Endometrial microvascular endothelial cells (primary cell): ENCODE measurements around the gene SPEM2. TPM values are rescaled to one million over a fixed set of nuclear protein-coding genes. Genes with fewer than 3 reads are reported as not detected.

Experiments
- in situ Hi-C: cut with HindIII; loops from 2 replicates; pipeline ENCODE4 v1.10.0; 2017; ENCODE audit warnings: low sequenced_read_pairs, low pct_unique_long_range_greater_than_20kb; ENCODE audit errors: inconsistent ontology term
- total RNA-seq: library from RNA; depleted of rRNA; stranded (reverse); fragments of >200 nt; gene quantifications from one replicate; pipeline ENCODE4 v1.2.3, GENCODE V29; 2015; ENCODE audit errors: inconsistent ontology term

SPEM2 gene
- total RNA-seq, 1 donor from 2014 or later, result not detected

DNA sequence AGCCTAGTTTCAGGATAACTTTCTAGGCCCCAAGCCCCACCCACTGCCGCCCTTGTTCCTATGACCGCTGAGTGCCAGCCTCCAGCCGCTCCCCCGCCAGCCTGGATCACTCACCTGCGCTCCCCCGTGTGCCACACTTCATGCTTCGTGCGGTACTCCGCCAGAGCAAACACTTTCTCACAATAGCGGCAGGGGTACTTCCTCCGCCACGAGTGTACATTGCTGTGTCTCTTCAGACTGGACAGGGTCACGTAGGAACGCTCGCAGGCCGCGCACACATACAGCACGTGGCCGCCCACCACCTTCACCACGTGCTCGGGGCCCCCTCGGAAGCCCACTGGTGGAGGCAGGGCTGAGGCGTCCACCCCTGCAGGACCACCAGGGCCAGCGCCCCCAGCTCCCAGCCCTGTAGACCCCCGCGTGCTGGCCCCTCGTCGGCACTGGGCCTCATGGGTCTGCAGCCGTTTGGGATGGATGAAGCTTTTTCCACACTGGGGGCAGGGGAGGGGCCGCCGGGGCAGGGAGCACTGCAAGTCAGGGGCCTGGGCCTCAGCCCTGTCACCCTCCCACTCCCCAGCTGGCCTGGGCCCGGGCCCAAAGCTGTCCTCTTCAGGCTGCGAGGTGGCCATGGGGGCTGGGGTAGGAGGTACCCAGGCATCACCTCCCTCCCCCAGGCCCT, 40.3 kb downstream of the SPEM2 start:
- in situ Hi-C loops, result loop anchor here (25.0 kb wide), 1 partner anchor 97 kb away; the partner anchor contains the start of genes SENP3 and TNFSF13

- in situ Hi-C loops, result loop anchor here (25.0 kb wide), 1 partner anchor 96 kb away; the partner anchor contains the start of genes SENP3 and TNFSF13
Observed at GRCh38 chr17:7466318-7466638, 40.9 kb downstream of the SPEM2 start.

DNA sequence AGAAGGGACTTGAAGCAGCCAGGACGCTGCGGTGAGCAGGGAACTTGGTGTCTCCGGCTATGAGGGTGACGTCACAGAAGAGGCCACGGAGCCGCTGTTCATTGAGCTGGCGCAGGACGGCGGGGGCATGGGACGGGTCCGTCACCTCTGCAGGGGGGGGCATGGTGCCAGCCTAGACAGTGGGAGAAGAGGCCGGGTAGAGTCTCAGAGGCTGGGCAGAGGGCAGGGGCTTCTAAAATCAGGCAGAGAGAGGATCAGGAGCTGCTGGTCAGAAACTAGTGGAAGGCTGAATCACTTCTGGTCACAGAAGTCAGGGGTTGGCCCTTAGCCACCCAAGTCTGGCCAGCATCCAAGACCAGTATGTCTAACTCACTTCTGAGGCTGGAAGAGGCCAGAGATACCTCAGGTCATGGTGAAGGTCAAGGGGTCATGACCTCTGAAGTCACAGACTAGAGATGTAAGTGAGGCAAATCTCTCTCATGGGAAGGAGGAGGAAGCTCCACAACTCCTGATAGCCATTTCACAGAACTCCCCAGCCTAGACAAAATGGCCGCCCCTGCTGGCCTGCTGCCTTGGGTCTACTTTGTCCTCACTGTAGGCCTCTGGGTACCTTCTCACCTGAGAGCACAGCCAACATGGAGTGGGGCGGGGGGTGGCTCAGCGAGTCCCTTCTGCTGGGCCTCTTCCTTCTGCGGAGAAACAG, 41.4 kb downstream of the SPEM2 start:
- in situ Hi-C loops, result loop anchor here (25.0 kb wide), 1 partner anchor 96 kb away; the partner anchor contains the start of genes SENP3 and TNFSF13

DNA sequence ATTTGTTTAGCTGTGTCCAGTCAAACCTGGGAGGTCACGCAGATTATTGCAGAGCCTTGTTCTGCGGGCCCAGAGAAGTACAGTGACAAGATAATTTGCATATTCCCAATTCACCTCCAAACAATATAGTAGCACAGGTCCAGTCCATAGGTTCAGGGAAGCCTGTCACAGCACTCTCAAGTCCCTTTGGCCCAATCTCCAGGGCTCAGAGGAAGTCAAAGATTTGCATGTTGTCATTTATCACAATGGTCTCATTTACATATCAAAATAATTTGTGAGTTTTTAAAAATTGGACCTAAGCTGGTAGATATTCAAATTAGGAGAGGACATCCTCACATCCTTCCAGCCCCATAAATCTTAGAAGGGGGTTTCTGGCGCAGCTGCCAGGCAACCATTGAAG, 42.1 kb downstream of the SPEM2 start:
- in situ Hi-C loops, result loop anchor here (25.0 kb wide), 1 partner anchor 95 kb away; the partner anchor contains the start of genes SENP3 and TNFSF13

DNA sequence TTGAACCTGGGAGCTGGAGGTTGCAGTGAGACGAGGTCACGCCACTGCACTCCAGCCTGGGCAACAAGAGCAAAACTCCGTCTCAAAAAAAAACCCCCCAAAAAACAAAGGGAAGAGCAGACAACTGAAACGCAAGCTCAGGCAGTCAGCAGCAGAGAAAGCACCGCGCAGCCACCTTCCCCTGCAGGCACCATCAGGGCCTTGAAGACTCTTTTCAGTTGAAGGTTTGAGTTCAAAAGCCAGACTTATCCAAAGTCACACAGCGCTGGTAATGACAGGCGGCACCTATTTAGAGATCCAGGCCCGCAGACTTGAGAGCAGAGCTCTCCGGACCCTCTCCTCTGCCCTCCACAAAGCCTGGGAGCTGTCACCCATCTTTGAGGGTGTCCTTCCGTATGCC, 42.9 kb downstream of the SPEM2 start:
- in situ Hi-C loops, result loop anchor here (25.0 kb wide), 1 partner anchor 94 kb away; the partner anchor contains the start of genes SENP3 and TNFSF13

DNA sequence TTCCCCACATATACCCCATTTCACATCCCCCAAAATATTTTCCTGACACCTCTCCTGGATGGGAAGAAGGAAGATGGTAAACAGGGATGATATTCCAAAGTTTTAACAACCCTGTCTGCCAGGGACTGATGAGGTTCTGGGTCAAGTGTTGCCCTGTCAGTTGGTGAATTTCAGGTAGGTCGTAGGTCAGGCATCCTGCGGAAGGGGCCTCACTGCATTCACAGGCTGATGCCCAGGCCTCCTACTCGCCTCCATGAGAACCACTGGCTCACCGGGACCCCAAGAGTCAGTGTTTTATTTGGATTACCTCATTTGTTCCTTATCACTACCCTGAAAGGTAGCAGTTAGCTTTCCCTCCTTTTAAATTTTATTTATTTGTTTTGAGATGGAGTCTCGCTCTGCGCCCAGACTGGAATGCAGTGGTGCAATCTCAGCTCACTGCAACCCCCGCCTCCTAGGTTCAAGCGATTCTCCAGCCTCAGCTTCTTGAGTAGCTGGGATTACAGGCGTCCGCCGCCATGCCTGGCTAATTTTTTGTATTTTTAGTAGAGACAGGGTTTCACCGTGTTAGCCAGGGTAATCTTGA, 43.5 kb downstream of the SPEM2 start:
- in situ Hi-C loops, result loop anchor here (25.0 kb wide), 1 partner anchor 93 kb away; the partner anchor contains the start of genes SENP3 and TNFSF13

DNA sequence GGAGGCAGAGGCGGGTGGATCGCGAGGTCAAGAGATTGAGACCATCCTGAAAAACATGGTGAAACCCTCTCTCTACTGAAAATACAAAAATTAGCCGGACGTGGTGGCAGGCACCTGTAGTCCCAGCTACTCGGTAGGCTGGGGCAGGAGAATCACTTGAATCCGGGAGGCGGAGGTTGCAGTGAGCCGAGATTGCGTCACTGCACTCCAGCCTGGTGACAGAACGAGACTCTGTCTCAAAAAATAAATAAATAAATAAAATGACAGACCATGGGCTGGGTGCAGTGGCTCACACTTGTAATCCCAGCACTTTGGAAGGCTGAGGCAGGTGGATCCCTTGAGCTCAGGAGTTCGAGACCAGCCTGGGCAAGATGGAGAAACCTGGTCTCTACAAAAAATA, 44.4 kb downstream of the SPEM2 start:
- in situ Hi-C loops, result loop anchor here (25.0 kb wide), 1 partner anchor 92 kb away; the partner anchor contains the start of genes SENP3 and TNFSF13

DNA sequence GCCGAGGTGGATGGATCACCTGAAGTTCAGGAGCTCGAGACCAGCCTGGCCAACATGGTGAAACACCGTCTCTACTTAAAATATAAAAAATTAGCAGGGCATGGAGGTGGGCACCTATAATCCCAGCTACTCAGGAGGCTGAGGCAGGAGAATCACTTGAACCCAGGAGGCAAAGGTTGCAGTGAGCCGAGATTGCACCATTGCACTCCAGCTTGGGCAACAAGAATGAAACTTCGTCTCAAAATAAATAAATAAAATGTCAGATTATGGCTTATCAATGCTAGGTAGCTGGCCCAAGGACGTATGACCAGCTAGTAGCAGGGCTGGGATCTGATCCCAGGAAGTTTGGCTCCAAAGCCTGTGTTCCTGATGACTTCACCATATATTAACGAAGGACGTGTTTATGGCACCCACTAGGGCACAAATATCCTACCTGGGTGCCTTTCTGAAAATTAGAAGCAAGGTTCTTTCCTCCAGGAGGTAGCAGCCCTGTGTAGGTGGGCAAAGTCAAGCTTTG, 45.1 kb downstream of the SPEM2 start:
- in situ Hi-C loops, result loop anchor here (25.0 kb wide), 1 partner anchor 92 kb away; the partner anchor contains the start of genes SENP3 and TNFSF13

GRCh38 chr17:7471729-7472128, 46.3 kb downstream of the SPEM2 start:
- in situ Hi-C loops, result loop anchor here (25.0 kb wide), 1 partner anchor 91 kb away; the partner anchor contains the start of genes SENP3 and TNFSF13

DNA sequence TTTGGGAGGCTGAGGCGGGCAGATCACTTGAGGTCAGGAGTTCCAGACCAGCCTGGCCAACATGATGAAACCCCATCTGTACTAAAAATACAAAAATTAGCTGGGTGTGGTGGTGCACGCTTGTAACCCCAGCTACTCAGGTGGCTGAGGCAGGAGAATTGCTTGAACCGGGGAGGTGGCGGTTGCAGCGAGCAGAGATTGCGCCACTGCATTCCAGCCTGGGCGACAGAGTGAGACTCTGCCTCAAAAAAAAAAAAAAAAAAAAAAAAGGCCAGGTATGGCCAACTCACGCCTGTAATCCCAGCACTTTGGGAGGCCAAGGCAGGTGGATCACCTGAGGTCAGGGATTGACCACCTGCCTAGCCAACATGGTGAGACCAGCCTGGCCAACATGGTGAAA, 49.4 kb downstream of the SPEM2 start:
- in situ Hi-C loops, result loop anchor here (25.0 kb wide), 1 partner anchor 88 kb away; the partner anchor contains the start of genes SENP3 and TNFSF13

GRCh38 chr17:7475764-7476422, 50.5 kb downstream of the SPEM2 start:
- in situ Hi-C loops, result no loop called here

DNA sequence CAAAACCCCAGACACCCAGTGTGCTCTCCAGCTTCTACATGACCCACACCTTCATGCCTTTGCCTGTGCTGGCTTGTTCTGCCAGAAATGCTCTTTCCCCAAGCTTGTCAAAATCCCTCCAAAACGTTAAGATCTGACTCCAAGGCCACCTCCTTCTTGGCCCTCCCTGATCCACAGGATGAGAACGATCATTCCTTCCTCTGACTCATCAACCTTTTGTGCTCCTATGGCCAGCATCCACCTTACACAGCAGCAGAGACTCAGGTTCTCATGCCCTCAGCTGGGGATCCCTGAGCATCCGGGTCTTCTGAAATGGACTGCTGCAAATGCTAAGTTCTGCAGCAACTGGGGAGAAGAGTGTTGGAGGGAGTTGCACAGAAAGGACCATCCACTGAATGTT, 51.1 kb downstream of the SPEM2 start:
- in situ Hi-C loops, result no loop called here

GRCh38 chr17:7476951-7477350, 51.5 kb downstream of the SPEM2 start:
- in situ Hi-C loops, result no loop called here

Other genes starting within 250 kb of the SPEM2 start
- not detected for gene ASGR1, start 246.2 kb upstream of the SPEM2 start, total RNA-seq
- 5.9 TPM for gene DLG4, start 205.8 kb upstream of the SPEM2 start, total RNA-seq
- 357 TPM for gene ACADVL, start 205.7 kb upstream of the SPEM2 start, total RNA-seq
- gene DVL2, start 191.1 kb upstream of the SPEM2 start, total RNA-seq, result 31.8 TPM
- 65.3 TPM for gene PHF23, start 186.2 kb upstream of the SPEM2 start, total RNA-seq
- 154 TPM for gene GABARAP, start 183.2 kb upstream of the SPEM2 start, total RNA-seq
- gene CTDNEP1, start 173.9 kb upstream of the SPEM2 start, total RNA-seq, result 55.9 TPM
- 46.6 TPM for gene ELP5, start 173.4 kb upstream of the SPEM2 start, total RNA-seq
- gene CLDN7, start 163.1 kb upstream of the SPEM2 start, total RNA-seq, result 16.4 TPM
- not detected for gene SLC2A4, start 143.9 kb upstream of the SPEM2 start, total RNA-seq
- not detected for gene YBX2, start 131.0 kb upstream of the SPEM2 start, total RNA-seq
- 666 TPM for gene EIF5A, start 118.0 kb upstream of the SPEM2 start, total RNA-seq
- 39.7 TPM for gene GPS2, start 110.3 kb upstream of the SPEM2 start, total RNA-seq
- 15.1 TPM for gene NEURL4, start 96.3 kb upstream of the SPEM2 start, total RNA-seq
- not detected for gene ACAP1, start 89.1 kb upstream of the SPEM2 start, total RNA-seq
- 7.8 TPM for gene KCTD11, start 73.5 kb upstream of the SPEM2 start, total RNA-seq
- gene TMEM95, start 70.5 kb upstream of the SPEM2 start, total RNA-seq, result not detected
- gene TNK1, start 44.5 kb upstream of the SPEM2 start, total RNA-seq, result not detected
- gene PLSCR3, start 31.1 kb upstream of the SPEM2 start, total RNA-seq, result 55.8 TPM
- 109 TPM for gene TMEM256, start 21.5 kb upstream of the SPEM2 start, total RNA-seq
- gene NLGN2, start 17.8 kb upstream of the SPEM2 start, total RNA-seq, result 3.4 TPM
- not detected for gene SPEM1, start 5.3 kb upstream of the SPEM2 start, total RNA-seq
- gene SPEM3, start 3.2 kb downstream of the SPEM2 start, total RNA-seq, result not detected
- gene TMEM102, start 9.8 kb downstream of the SPEM2 start, total RNA-seq, result 5.2 TPM
- gene FGF11, start 13.9 kb downstream of the SPEM2 start, total RNA-seq, result not detected
- 14.1 TPM for gene CHRNB1, start 19.4 kb downstream of the SPEM2 start, total RNA-seq
- gene ZBTB4, start 54.0 kb downstream of the SPEM2 start, total RNA-seq, result 23.1 TPM
- gene SLC35G6, start 55.8 kb downstream of the SPEM2 start, total RNA-seq, result not detected
- gene POLR2A, start 58.8 kb downstream of the SPEM2 start, total RNA-seq, result 40.6 TPM
- gene TNFSF12, start 123.4 kb downstream of the SPEM2 start, total RNA-seq, result 9.5 TPM
- 2.1 TPM for gene TNFSF13, start 133.1 kb downstream of the SPEM2 start, total RNA-seq
- 113 TPM for gene SENP3, start 136.3 kb downstream of the SPEM2 start, total RNA-seq
- 22.9 TPM for gene CD68, start 154.0 kb downstream of the SPEM2 start, total RNA-seq
- gene MPDU1, start 158.2 kb downstream of the SPEM2 start, total RNA-seq, result 328 TPM
- not detected for gene SOX15, start 164.5 kb downstream of the SPEM2 start, total RNA-seq
- 29.0 TPM for gene FXR2, start 189.3 kb downstream of the SPEM2 start, total RNA-seq
- gene SAT2, start 202.2 kb downstream of the SPEM2 start, total RNA-seq, result 48.7 TPM
- not detected for gene SHBG, start 204.5 kb downstream of the SPEM2 start, total RNA-seq
- not detected for gene ATP1B2, start 225.3 kb downstream of the SPEM2 start, total RNA-seq